Stromal cell of bone marrow (primary cell): ENCODE measurements around the gene ANO4.
"Not testable (repeated sequence)": the region's sequence is repeated elsewhere in the genome, so short reads cannot be mapped to it uniquely, and the experiment has no call there.

Experiments used
- DNase-seq: peaks from one replicate; pipeline ENCODE4 v3.0.0-alpha.2; 2012; ENCODE audit warnings: low read depth

The ANO4 gene

GRCh38 chr12:101044512-101045059 lies 250.0 kb downstream of the ANO4 start:
- no peak for DNase-seq

- DNase-seq, result no peak
Observed at GRCh38 chr12:101045486-101046464, 251.2 kb downstream of the ANO4 start.

DNA sequence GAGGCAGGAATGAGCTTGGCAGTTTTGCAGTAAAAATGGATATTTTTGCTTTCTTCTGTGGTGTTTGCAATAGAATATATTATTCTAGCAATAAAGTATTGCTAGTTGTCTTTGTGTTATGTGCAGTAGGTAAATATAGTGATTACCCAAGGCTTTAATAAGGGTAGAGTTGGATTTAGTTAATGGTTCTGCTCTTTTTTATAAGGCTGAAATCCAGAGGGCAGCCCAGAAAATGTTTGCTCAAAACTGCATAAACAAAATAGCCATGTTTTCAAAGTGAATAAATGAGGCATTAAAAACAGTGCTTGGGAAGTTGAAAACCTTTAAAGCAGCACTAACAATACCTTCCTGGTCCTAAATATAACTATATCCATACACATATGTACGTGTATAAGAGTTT lies 253.1 kb downstream of the ANO4 start:
- no peak for DNase-seq

- DNase-seq, result no peak
Observed at GRCh38 chr12:101050631-101051030, 256.1 kb downstream of the ANO4 start.

DNA sequence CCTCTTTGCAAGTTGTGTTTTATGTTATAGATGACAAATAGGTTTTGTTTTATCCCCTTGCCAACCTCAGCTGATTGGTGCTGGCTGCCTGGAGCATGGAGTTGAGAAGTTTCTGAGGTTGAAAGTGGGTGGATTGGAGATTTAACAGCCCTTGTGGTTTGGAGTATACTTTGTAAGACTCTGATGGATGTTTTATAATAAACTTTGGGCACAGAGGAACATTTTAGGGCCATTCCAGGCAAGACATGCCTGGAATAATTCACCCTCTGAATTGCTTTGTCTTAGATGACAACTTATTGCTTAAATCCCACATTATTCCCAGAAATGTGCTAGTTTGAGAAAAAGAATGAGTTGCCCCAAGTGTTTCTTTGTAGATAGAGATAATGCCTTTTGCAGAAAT lies 256.6 kb downstream of the ANO4 start:
- no peak for DNase-seq

- peak; percentile 76 for DNase-seq
Observed at GRCh38 chr12:101051901-101052550, 257.4 kb downstream of the ANO4 start.

DNA sequence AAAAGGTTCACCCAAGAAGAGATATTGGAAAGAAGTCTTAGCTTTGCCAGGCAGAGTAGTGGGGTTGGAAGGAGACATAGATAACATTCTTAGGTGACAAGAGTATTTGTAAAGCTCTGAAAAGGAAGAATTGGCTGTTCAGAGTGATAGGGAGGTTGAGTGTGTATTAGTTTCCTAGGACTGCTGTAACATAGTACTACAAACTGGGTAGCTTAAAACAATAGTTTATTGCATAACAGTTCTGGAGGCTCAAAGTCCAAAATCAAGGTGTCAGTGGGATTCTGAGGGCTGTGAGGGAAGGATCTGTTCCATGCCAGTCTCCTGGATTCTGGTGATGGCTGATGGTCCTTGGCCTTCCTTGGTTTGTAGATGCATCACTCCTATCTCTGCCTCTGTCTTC lies 258.6 kb downstream of the ANO4 start:
- DNase-seq, result no peak

DNA sequence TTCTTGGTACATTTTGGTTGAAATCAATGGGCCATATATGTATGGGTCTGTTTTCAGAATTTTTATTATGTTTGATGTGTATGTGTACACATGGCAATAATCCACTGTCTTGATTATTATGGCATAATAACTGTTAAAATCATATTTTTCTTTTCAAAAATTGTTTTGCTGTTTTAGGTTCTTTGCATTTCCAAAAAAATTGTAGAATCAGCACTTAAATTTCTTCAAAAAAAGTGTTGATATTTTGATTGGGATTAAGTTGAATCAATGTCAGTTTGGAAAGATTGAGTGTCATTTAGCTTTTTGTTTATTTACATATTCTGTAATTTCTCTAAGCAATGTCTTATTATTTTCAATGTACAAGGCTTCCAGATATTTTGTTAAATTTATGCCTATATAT lies 261.4 kb downstream of the ANO4 start:
- no peak for DNase-seq

GRCh38 chr12:101062508-101062907 lies 267.9 kb downstream of the ANO4 start:
- DNase-seq, result not testable (repeated sequence)

DNA sequence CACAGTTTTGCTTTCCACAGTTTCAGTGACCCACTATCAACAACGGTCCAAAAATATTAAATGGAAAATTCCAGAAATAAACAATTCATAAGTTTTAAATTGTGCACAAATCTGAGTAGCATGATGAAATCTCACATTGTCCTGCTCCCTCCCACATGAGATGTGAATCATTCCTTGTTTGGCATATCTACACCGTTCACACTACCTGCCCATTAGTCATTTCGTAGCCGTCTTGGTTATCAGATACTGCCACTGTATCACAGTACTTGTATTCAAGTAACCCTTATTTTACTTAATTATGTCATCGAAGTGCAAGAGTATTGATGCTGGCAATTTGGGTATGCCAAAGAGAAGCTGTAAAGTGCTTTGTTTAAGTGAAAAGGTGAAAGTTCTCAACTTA lies 270.1 kb downstream of the ANO4 start:
- DNase-seq, result no peak

DNA sequence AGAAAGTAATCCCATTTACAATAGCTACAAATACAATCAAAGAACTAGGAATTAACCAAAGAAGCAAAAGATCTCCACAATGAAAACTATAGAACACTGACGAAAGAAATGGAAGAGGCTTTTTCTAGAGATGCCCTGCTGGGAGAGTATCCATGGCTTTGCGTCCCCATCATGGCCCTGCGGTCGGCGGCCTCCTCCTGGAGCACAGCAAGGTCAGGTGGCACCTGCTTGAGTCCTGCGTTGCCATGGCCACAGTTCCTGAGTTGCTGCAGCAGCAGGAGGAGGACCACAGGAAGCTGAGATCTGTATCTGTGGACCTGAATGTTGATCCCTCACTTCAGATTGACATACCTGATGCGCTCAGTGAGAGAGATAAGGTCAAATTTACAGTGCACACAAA lies 271.9 kb downstream of the ANO4 start:
- DNase-seq, result no peak

- DNase-seq, result no peak
Observed at GRCh38 chr12:101068402-101068801, 273.8 kb downstream of the ANO4 start.

DNA sequence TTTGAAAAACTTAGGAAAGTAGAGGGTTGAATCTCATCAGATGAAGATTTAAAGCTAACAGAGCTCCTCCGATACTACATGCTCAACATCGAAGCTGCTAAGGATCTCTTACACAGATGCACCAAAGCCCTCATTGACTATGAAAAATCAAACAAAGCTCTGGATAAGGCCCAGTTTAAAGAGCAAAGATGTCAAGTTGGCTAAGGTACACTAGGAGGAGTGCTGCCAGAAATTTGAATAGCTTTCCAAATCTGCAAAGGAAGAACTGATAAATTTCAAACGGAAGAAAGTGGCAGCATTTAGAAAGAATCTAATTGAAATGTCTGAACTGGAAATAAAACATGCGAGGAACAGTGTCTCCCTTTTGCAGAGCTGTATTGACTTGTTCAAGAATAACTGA lies 274.3 kb downstream of the ANO4 start:
- DNase-seq, result no peak

DNA sequence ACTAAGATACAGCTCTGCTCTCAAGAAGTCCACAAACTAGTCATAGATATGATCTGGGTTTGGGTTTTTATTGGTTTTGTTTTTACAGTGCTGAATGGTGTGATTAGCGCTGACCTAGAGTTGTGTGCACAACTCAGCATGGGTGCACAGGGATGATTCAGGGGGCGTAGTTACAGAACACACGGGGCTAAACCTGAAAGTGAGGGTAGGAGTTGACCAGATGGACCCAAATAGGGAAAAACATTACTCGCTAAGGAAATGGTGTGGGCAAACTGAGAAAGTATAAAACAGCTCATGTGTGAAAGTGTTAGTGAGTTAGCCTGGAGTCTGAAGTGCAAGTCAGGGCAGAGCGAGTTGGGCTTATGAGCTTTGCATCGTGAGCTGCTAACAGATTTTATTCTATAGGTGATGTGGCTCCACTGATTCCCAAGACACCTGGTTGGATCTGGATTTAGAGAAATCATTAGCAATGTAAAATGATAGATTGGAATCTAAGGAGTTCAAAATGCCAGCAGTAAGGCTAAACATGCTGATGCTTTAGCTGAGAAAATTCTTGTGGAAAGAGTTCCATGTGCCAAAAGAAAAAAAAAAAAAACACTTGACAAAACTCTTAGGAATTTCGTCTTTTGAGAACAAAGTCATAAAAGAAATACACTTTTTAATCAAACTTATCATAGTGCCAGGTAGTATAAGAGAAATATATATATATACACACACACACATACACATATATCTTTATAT lies 280.5 kb downstream of the ANO4 start:
- no peak for DNase-seq

DNA sequence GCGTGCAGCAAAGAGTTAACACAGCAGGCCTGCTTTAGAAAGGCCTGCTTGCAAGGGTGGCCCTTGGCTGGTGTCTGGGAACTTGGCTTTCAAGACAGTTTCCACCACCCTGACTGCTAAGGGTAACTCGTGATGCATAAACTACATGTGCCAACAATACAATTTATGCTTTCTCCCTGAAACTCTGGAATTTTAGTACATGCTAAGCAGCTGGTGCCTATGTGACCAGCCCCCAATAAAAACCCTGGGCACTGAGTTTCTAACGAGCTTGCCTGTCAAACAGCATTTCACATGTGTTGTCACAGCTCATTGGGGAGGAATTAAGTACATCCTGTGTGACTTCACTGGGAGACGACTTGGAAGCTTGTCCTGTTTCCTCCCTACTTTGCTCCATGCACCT lies 282.3 kb downstream of the ANO4 start:
- no peak for DNase-seq

- no peak for DNase-seq
Observed at GRCh38 chr12:101077791-101078528, 283.4 kb downstream of the ANO4 start.

DNA sequence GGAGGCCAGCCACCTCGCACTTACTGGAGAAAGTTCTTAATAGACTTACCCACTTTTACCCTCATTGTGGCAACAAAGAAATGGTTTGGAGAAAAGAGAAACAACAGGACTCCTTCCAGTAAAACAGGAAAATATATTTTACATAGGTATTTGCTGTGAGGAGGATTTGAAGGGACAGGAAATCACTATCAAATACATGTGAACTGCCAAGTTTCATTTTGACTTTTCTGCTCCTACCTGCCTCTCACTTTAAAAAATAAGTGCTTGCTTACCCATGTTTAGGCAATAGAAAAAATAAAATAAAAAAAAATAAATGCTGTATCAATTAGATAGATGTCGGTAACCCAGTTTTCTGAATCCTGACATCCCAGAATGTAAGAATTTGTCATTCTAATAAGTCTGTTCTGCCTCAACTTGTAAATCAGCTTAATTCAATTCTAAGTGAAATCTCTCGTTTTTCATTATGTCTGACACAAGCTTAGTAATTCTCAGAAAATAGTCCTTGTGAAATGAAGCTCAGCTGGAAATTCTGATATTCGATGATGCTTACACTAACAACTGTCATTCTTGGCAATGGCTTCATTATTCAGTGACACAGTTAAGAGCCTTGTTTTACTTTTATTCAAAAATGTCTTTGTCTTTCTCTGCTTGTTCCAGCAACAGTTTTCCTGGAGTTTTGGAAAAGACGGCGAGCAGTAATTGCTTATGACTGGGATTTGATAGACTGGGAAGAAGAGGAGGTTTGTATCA lies 284.1 kb downstream of the ANO4 start:
- no peak for DNase-seq

DNA sequence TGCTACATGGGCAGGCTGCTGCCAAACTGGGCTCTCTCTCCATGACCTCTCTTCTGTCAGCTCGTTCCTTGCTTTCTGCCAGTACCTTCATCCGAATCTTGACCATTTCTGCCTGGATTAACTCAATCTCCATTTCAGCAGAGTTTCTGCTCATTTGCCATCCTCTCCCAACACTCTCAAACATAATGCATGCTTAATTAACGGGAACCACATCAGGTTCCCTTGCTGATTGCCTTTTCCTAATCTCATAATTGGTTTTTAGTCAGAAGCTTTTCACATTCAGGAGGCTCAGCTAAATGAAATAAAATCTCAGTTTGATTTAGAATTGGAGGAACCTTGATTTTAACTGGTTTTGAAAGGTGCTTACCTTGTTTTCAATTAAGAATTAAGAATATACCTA lies 288.1 kb downstream of the ANO4 start:
- no peak for DNase-seq

GRCh38 chr12:101086490-101087135 lies 292.0 kb downstream of the ANO4 start:
- DNase-seq, result no peak

DNA sequence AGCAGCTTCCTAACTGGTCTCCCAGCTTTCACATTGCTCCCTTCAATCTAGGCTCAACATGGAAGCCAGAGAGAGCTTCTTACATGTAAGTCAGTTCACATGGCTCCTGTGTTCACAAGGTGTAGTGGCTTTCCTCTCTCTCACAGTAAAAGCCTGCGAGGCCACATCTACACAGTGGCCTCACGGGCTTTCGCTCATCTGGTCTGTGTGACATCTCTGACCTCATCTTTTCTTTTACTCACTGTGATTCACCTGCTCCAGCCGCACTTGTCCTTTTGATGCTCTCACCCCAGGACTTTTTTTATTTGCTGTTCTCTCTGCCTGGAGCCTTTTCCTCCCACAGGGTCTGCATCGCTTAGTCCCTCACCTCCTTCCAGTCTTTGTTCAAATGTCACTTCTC lies 293.3 kb downstream of the ANO4 start:
- no peak for DNase-seq
